Measurements from ENCODE around the gene MUSK. TPM values are rescaled to one million over a fixed set of nuclear protein-coding genes. Genes with fewer than 3 reads are reported as not detected.
"Not testable (repeated sequence)": the region's sequence is repeated elsewhere in the genome, so short reads cannot be mapped to it uniquely, and the experiment has no call there.

MUSK gene
- total RNA-seq, 1 experiment from 2014 or later, result not detected

GRCh38 chr9:110782701-110783100 is 114.1 kb downstream of the MUSK start:
- in situ Hi-C loops (cut with HindIII; ENCODE audit: low pct_unique_long_range_greater_than_20kb, low sequenced_read_pairs), result no loop called here
- no peak for DNase-seq (ENCODE audit: low read depth, low spot score)

- no peak for DNase-seq (ENCODE audit: low read depth, low spot score)
- in situ Hi-C loops (cut with HindIII; ENCODE audit: low pct_unique_long_range_greater_than_20kb, low sequenced_read_pairs), result no loop called here
Measured at GRCh38 chr9:110784309-110784708, 115.7 kb downstream of the MUSK start.

GRCh38 chr9:110785166-110785565 is 116.6 kb downstream of the MUSK start:
- in situ Hi-C loops (cut with HindIII; ENCODE audit: low pct_unique_long_range_greater_than_20kb, low sequenced_read_pairs), result no loop called here
- no peak for DNase-seq (ENCODE audit: low read depth, low spot score)

- not testable (repeated sequence) for DNase-seq (ENCODE audit: low read depth, low spot score)
Measured at GRCh38 chr9:110788396-110788795, 119.8 kb downstream of the MUSK start.

GRCh38 chr9:110788871-110789270 is 120.3 kb downstream of the MUSK start:
- DNase-seq (ENCODE audit: low read depth, low spot score), result no peak
- in situ Hi-C loops (cut with HindIII; ENCODE audit: low pct_unique_long_range_greater_than_20kb, low sequenced_read_pairs), result no loop called here

More at GRCh38 chr9:110788396-110788795, 119.8 kb downstream of the MUSK start:
- in situ Hi-C loops (cut with HindIII; ENCODE audit: low pct_unique_long_range_greater_than_20kb, low sequenced_read_pairs), result not testable (repeated sequence)

- no peak for DNase-seq (ENCODE audit: low read depth, low spot score)
- in situ Hi-C loops (cut with HindIII; ENCODE audit: low pct_unique_long_range_greater_than_20kb, low sequenced_read_pairs), result no loop called here
Measured at GRCh38 chr9:110797611-110798010, 129.0 kb downstream of the MUSK start.

- in situ Hi-C loops (cut with HindIII; ENCODE audit: low pct_unique_long_range_greater_than_20kb, low sequenced_read_pairs), result no loop called here
- no peak for DNase-seq (ENCODE audit: low read depth, low spot score)
Measured at GRCh38 chr9:110799396-110799795, 130.8 kb downstream of the MUSK start.

- no peak for DNase-seq (ENCODE audit: low read depth, low spot score)
- in situ Hi-C loops (cut with HindIII; ENCODE audit: low pct_unique_long_range_greater_than_20kb, low sequenced_read_pairs), result no loop called here
Measured at GRCh38 chr9:110801426-110801825, 132.8 kb downstream of the MUSK start.

GRCh38 chr9:110802416-110803035 is 133.9 kb downstream of the MUSK start:
- DNase-seq (ENCODE audit: low read depth, low spot score), result no peak
- in situ Hi-C loops (cut with HindIII; ENCODE audit: low pct_unique_long_range_greater_than_20kb, low sequenced_read_pairs), result no loop called here

- in situ Hi-C loops (cut with HindIII; ENCODE audit: low pct_unique_long_range_greater_than_20kb, low sequenced_read_pairs), result no loop called here
- no peak for DNase-seq (ENCODE audit: low read depth, low spot score)
Measured at GRCh38 chr9:110807956-110808598, 139.5 kb downstream of the MUSK start.

GRCh38 chr9:110808599-110808980 is 140.0 kb downstream of the MUSK start:
- DNase-seq (ENCODE audit: low read depth, low spot score), result no peak
- in situ Hi-C loops (cut with HindIII; ENCODE audit: low pct_unique_long_range_greater_than_20kb, low sequenced_read_pairs), result no loop called here

GRCh38 chr9:110809038-110809595 is 140.5 kb downstream of the MUSK start:
- DNase-seq (ENCODE audit: low read depth, low spot score), result no peak

GRCh38 chr9:110810262-110810976 is 141.8 kb downstream of the MUSK start:
- DNase-seq (ENCODE audit: low read depth, low spot score), result no peak
- in situ Hi-C loops (cut with HindIII; ENCODE audit: low pct_unique_long_range_greater_than_20kb, low sequenced_read_pairs), result no loop called here

More at GRCh38 chr9:110809038-110809595, 140.5 kb downstream of the MUSK start:
- in situ Hi-C loops (cut with HindIII; ENCODE audit: low pct_unique_long_range_greater_than_20kb, low sequenced_read_pairs), result no loop called here

GRCh38 chr9:110812886-110813285 is 144.3 kb downstream of the MUSK start:
- DNase-seq (ENCODE audit: low read depth, low spot score), result no peak
- in situ Hi-C loops (cut with HindIII; ENCODE audit: low pct_unique_long_range_greater_than_20kb, low sequenced_read_pairs), result no loop called here

GRCh38 chr9:110814159-110814558 is 145.6 kb downstream of the MUSK start:
- no peak for DNase-seq (ENCODE audit: low read depth, low spot score)
- in situ Hi-C loops (cut with HindIII; ENCODE audit: low pct_unique_long_range_greater_than_20kb, low sequenced_read_pairs), result no loop called here

GRCh38 chr9:110815361-110815760 is 146.8 kb downstream of the MUSK start:
- no peak for DNase-seq (ENCODE audit: low read depth, low spot score)
- in situ Hi-C loops (cut with HindIII; ENCODE audit: low pct_unique_long_range_greater_than_20kb, low sequenced_read_pairs), result no loop called here

- in situ Hi-C loops (cut with HindIII; ENCODE audit: low pct_unique_long_range_greater_than_20kb, low sequenced_read_pairs), result no loop called here
- no peak for DNase-seq (ENCODE audit: low read depth, low spot score)
Measured at GRCh38 chr9:110820381-110820780, 151.8 kb downstream of the MUSK start.

GRCh38 chr9:110821064-110821463 is 152.5 kb downstream of the MUSK start:
- in situ Hi-C loops (cut with HindIII; ENCODE audit: low pct_unique_long_range_greater_than_20kb, low sequenced_read_pairs), result no loop called here
- DNase-seq (ENCODE audit: low read depth, low spot score), result no peak

All from SK-MEL-5 (cell line).